HEK293 (cell line): ENCODE data around the gene POLR1B.

Source experiments
- SP2 ChIP-seq: fragments of 450-650 bp; formaldehyde crosslinking; IDR thresholded peaks from 2 replicates; pipeline ENCODE4 v1.5.1; 2016; ENCODE audit warnings: missing biosample characterization, missing genetic modification characterization
- ZFP41 ChIP-seq: fragments of 450-650 bp; formaldehyde crosslinking; IDR thresholded peaks from 2 replicates; pipeline ENCODE4 v1.5.1; 2016; ENCODE audit warnings: missing biosample characterization, missing genetic modification characterization, borderline replicate concordance
- TF ChIP-seq, protein P1 (sequence below): sonication (generic); formaldehyde crosslinking; IDR thresholded peaks from 2 replicates; pipeline ENCODE4 v1.8.1; 2022; ENCODE audit warnings: mild to moderate bottlenecking, moderate library complexity, missing genetic modification reagents
- TF ChIP-seq, protein P2 (sequence below): fragments of 450-650 bp; formaldehyde crosslinking; IDR thresholded peaks from 2 replicates; pipeline ENCODE4 v1.5.1; 2016; ENCODE audit warnings: missing biosample characterization, missing genetic modification characterization
- TF ChIP-seq, protein P3 (sequence below): fragments of 450-650 bp; formaldehyde crosslinking; IDR thresholded peaks from 2 replicates; pipeline ENCODE4 v1.5.1; 2016; ENCODE audit warnings: missing biosample characterization, missing genetic modification characterization

DNA sequence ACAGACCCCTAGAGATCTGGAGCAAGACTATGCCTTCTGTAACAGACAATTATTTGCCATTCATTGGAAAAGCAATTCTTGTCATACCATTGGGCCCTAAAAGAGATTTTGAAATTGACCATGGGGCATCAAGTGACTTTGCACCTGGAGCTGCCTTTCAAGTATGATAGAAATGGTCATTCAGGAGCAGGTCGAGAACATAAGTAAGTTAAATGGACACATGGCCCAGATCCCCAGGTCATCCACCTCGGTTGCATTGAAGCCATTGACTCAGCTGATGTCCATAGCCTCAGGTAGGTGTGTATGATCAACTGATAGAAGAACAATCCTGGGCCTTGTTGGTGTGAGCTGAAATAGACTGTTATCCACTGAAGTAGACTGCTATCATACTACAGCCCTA lies 61.5 kb downstream of the POLR1B start:
- TF ChIP-seq, protein P1, sequence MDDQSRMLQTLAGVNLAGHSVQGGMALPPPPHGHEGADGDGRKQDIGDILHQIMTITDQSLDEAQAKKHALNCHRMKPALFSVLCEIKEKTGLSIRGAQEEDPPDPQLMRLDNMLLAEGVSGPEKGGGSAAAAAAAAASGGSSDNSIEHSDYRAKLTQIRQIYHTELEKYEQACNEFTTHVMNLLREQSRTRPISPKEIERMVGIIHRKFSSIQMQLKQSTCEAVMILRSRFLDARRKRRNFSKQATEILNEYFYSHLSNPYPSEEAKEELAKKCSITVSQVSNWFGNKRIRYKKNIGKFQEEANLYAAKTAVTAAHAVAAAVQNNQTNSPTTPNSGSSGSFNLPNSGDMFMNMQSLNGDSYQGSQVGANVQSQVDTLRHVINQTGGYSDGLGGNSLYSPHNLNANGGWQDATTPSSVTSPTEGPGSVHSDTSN (CRISPR knock-in tag), result no peak
- TF ChIP-seq, protein P2, sequence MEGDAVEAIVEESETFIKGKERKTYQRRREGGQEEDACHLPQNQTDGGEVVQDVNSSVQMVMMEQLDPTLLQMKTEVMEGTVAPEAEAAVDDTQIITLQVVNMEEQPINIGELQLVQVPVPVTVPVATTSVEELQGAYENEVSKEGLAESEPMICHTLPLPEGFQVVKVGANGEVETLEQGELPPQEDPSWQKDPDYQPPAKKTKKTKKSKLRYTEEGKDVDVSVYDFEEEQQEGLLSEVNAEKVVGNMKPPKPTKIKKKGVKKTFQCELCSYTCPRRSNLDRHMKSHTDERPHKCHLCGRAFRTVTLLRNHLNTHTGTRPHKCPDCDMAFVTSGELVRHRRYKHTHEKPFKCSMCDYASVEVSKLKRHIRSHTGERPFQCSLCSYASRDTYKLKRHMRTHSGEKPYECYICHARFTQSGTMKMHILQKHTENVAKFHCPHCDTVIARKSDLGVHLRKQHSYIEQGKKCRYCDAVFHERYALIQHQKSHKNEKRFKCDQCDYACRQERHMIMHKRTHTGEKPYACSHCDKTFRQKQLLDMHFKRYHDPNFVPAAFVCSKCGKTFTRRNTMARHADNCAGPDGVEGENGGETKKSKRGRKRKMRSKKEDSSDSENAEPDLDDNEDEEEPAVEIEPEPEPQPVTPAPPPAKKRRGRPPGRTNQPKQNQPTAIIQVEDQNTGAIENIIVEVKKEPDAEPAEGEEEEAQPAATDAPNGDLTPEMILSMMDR (tag by site-specific recombination), result no peak
- TF ChIP-seq, protein P3, sequence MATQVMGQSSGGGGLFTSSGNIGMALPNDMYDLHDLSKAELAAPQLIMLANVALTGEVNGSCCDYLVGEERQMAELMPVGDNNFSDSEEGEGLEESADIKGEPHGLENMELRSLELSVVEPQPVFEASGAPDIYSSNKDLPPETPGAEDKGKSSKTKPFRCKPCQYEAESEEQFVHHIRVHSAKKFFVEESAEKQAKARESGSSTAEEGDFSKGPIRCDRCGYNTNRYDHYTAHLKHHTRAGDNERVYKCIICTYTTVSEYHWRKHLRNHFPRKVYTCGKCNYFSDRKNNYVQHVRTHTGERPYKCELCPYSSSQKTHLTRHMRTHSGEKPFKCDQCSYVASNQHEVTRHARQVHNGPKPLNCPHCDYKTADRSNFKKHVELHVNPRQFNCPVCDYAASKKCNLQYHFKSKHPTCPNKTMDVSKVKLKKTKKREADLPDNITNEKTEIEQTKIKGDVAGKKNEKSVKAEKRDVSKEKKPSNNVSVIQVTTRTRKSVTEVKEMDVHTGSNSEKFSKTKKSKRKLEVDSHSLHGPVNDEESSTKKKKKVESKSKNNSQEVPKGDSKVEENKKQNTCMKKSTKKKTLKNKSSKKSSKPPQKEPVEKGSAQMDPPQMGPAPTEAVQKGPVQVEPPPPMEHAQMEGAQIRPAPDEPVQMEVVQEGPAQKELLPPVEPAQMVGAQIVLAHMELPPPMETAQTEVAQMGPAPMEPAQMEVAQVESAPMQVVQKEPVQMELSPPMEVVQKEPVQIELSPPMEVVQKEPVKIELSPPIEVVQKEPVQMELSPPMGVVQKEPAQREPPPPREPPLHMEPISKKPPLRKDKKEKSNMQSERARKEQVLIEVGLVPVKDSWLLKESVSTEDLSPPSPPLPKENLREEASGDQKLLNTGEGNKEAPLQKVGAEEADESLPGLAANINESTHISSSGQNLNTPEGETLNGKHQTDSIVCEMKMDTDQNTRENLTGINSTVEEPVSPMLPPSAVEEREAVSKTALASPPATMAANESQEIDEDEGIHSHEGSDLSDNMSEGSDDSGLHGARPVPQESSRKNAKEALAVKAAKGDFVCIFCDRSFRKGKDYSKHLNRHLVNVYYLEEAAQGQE, result no peak
- TF ChIP-seq ZFP41 (tag by site-specific recombination), result no peak
- TF ChIP-seq SP2 (tag by site-specific recombination), result no peak
